NCI-H345 treated with DMSO at 0.1 percent for 48 hours (cell line): ENCODE results near the gene PTMA.
A peak's percentile ranks its signal among the peaks of the same experiment; 100 is the strongest.
"Not testable (repeated sequence)": the region's sequence is repeated elsewhere in the genome, so short reads cannot be mapped to it uniquely, and the experiment has no call there.

Source experiments
- DNase-seq: peaks from one replicate; lab custom pipeline; 2025; ENCODE audit not compliant: unreplicated experiment; lab: John Stamatoyannopoulos, UW

The PTMA gene

GRCh38 chr2:231707927-231708772, at the start of gene PTMA:
TSS of gene PTMA (plus strand) at chr2:231708525. CDS start at chr2:231708707, 182 bp downstream.
- DNase-seq = peak; percentile 97

GRCh38 chr2:231660073-231660472, 48.3 kb upstream of the PTMA start:
- DNase-seq = not testable (repeated sequence)

- no peak for DNase-seq
These were observed 47.5 kb upstream of the PTMA start for GRCh38 chr2:231660860-231661259.

GRCh38 chr2:231661422-231662027, 46.8 kb upstream of the PTMA start:
- DNase-seq = no peak

GRCh38 chr2:231662028-231662810, 46.1 kb upstream of the PTMA start:
- peak; percentile 43 for DNase-seq

- no peak for DNase-seq
These were observed 45.4 kb upstream of the PTMA start for GRCh38 chr2:231662811-231663457.

- no peak for DNase-seq
These were observed 44.7 kb upstream of the PTMA start for GRCh38 chr2:231663458-231664212.

GRCh38 chr2:231664727-231665126, 43.6 kb upstream of the PTMA start:
- no peak for DNase-seq

- DNase-seq = no peak
These were observed 42.8 kb upstream of the PTMA start for GRCh38 chr2:231665245-231666170.

- no peak for DNase-seq
These were observed 41.9 kb upstream of the PTMA start for GRCh38 chr2:231666171-231667095.

- DNase-seq = no peak
These were observed 41.3 kb upstream of the PTMA start for GRCh38 chr2:231667096-231667427.

GRCh38 chr2:231667496-231667895, 40.8 kb upstream of the PTMA start:
- DNase-seq = no peak

GRCh38 chr2:231668981-231669380, 39.3 kb upstream of the PTMA start:
- DNase-seq = no peak

- no peak for DNase-seq
These were observed 36.9 kb upstream of the PTMA start for GRCh38 chr2:231671270-231672050.

- DNase-seq = no peak
These were observed 35.5 kb upstream of the PTMA start for GRCh38 chr2:231672617-231673347.

- DNase-seq = no peak
These were observed 35.0 kb upstream of the PTMA start for GRCh38 chr2:231673348-231673770.
